Cardiac septum (tissue), 1 donor: ENCODE measurements around the gene SRGAP1. TPM values are rescaled to one million over a fixed set of nuclear protein-coding genes. Genes with fewer than 3 reads are reported as not detected.

Experiments used
- DNase-seq: peaks from one replicate; pipeline ENCODE4 v3.0.0-alpha.2; 2020; ENCODE audit warnings: low spot score
- intact Hi-C: fragments of 100-400 bp; cut with DNase I; formaldehyde crosslinking; loops from one replicate; pipeline ENCODE4 v1.14.0; 2022
- total RNA-seq: library from RNA; stranded (reverse); fragmentation: NEBNext Ultra II Directional; extraction: Animal tissue kit (Norgen Biotek cat#: 25700); gene quantifications from one replicate; pipeline ENCODE4 v1.2.1, GENCODE V29; 2021
- donor health status: DM: no; HTN: no; CAD: no.

The SRGAP1 gene
- total RNA-seq, 1 donor from 2014 or later: 5.9 TPM

GRCh38 chr12:63897931-63898330 is 53.4 kb downstream of the SRGAP1 start:
- DNase-seq: no peak

GRCh38 chr12:63898764-63899337 is 54.4 kb downstream of the SRGAP1 start:
- no peak for DNase-seq

More at GRCh38 chr12:63897931-63898330, 53.4 kb downstream of the SRGAP1 start:
- intact Hi-C loops: no loop called here

GRCh38 chr12:63899396-63899795 is 54.9 kb downstream of the SRGAP1 start:
- intact Hi-C loops: no loop called here
- DNase-seq: no peak

More at GRCh38 chr12:63898764-63899337, 54.4 kb downstream of the SRGAP1 start:
- intact Hi-C loops: no loop called here

- DNase-seq: no peak
- intact Hi-C loops: no loop called here
These were observed 56.7 kb downstream of the SRGAP1 start for GRCh38 chr12:63900922-63901793.

GRCh38 chr12:63904653-63905052 is 60.2 kb downstream of the SRGAP1 start:
- DNase-seq: no peak
- intact Hi-C loops: no loop called here

GRCh38 chr12:63905544-63905943 is 61.0 kb downstream of the SRGAP1 start:
- intact Hi-C loops: no loop called here
- no peak for DNase-seq

- intact Hi-C loops: no loop called here
- no peak for DNase-seq
These were observed 62.4 kb downstream of the SRGAP1 start for GRCh38 chr12:63906876-63907275.

GRCh38 chr12:63907561-63907960 is 63.1 kb downstream of the SRGAP1 start:
- intact Hi-C loops: no loop called here
- no peak for DNase-seq

- no peak for DNase-seq
- intact Hi-C loops: no loop called here
These were observed 65.2 kb downstream of the SRGAP1 start for GRCh38 chr12:63909746-63910145.

GRCh38 chr12:63911341-63911740 is 66.8 kb downstream of the SRGAP1 start:
- intact Hi-C loops: no loop called here
- no peak for DNase-seq

- intact Hi-C loops: no loop called here
- no peak for DNase-seq
These were observed 68.2 kb downstream of the SRGAP1 start for GRCh38 chr12:63912651-63913050.

- no peak for DNase-seq
- intact Hi-C loops: no loop called here
These were observed 69.4 kb downstream of the SRGAP1 start for GRCh38 chr12:63913929-63914328.

- intact Hi-C loops: no loop called here
- no peak for DNase-seq
These were observed 70.8 kb downstream of the SRGAP1 start for GRCh38 chr12:63915105-63915800.

- DNase-seq: no peak
- intact Hi-C loops: no loop called here
These were observed 72.3 kb downstream of the SRGAP1 start for GRCh38 chr12:63916561-63917476.

- no peak for DNase-seq
- intact Hi-C loops: no loop called here
These were observed 73.0 kb downstream of the SRGAP1 start for GRCh38 chr12:63917477-63917862.

GRCh38 chr12:63917864-63918799 is 73.6 kb downstream of the SRGAP1 start:
- DNase-seq: no peak
- intact Hi-C loops: no loop called here

- DNase-seq: no peak
- intact Hi-C loops: no loop called here
These were observed 74.3 kb downstream of the SRGAP1 start for GRCh38 chr12:63918800-63919300.

- DNase-seq: no peak
- intact Hi-C loops: no loop called here
These were observed 75.3 kb downstream of the SRGAP1 start for GRCh38 chr12:63919756-63920155.
